ENCODE data around the gene HCN4. TPM values are rescaled to one million over a fixed set of nuclear protein-coding genes. Genes with fewer than 3 reads are reported as not detected.

The HCN4 gene
- total RNA-seq, 3 donors from 2014 or later: 0.14 to 0.23 (median 0.19) TPM

DNA sequence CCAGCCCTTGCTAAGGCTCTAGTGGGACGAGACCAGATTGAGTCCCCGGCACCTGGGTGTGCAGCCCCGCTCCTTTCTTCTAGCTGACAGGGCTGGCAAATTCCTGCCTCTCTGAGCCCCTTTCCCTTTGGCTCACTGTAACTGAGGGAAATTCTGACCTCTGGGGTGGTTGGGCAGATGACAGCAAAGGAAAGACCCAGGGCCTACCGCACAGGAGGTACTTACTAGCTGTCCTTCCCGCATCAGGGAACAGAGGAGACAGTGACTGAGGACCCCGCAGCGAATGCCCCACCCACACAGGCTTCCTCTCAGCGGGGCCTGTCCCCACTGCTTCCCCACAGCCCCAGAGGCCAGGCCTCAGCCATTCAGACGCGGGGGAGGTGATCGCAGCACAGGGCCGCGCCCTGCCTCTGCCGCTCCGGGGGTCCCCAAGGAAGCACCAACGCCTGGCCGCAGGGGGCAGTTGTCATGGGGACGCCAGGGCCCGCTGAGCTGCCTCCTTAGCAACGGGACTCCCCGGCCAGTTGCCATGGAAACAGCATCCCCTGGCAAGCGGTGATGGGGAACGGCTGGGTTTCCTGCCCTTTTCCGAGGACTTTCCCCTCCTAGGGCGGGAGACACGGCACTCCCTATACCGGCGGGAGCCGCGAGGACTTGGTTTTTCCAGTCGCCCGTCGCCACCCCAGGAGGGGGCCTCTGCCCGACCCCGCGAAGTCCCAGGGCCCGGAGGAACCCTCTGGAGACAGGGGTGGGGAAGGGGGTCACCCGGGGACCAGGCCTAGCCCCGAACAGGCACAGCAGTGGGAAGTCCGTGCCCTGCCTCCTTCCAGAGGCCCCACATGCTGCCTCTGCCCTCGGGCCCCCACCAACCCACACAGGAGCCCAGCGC lies 50.1 kb downstream of the HCN4 start:
- H3K4me1 ChIP-seq (ENCODE audit: low read depth): no peaks in the 10 kb centered on the region
- H3K36me3 ChIP-seq (ENCODE audit: low read depth): no peaks in the 10 kb centered on the region
- DNase-seq (no peak), ATAC-seq (peak; percentile 35)
- no peaks in the 10 kb centered on the region for H3K9me3 ChIP-seq
- TF ChIP-seq, protein P1, sequence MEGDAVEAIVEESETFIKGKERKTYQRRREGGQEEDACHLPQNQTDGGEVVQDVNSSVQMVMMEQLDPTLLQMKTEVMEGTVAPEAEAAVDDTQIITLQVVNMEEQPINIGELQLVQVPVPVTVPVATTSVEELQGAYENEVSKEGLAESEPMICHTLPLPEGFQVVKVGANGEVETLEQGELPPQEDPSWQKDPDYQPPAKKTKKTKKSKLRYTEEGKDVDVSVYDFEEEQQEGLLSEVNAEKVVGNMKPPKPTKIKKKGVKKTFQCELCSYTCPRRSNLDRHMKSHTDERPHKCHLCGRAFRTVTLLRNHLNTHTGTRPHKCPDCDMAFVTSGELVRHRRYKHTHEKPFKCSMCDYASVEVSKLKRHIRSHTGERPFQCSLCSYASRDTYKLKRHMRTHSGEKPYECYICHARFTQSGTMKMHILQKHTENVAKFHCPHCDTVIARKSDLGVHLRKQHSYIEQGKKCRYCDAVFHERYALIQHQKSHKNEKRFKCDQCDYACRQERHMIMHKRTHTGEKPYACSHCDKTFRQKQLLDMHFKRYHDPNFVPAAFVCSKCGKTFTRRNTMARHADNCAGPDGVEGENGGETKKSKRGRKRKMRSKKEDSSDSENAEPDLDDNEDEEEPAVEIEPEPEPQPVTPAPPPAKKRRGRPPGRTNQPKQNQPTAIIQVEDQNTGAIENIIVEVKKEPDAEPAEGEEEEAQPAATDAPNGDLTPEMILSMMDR (IDR thresholded peaks at IDR 0.05): no peak
- intact Hi-C loops (cut with DNase I, micrococcal nuclease): no loop called here
- no peak overlapping the region for H3K4me3 ChIP-seq

DNA sequence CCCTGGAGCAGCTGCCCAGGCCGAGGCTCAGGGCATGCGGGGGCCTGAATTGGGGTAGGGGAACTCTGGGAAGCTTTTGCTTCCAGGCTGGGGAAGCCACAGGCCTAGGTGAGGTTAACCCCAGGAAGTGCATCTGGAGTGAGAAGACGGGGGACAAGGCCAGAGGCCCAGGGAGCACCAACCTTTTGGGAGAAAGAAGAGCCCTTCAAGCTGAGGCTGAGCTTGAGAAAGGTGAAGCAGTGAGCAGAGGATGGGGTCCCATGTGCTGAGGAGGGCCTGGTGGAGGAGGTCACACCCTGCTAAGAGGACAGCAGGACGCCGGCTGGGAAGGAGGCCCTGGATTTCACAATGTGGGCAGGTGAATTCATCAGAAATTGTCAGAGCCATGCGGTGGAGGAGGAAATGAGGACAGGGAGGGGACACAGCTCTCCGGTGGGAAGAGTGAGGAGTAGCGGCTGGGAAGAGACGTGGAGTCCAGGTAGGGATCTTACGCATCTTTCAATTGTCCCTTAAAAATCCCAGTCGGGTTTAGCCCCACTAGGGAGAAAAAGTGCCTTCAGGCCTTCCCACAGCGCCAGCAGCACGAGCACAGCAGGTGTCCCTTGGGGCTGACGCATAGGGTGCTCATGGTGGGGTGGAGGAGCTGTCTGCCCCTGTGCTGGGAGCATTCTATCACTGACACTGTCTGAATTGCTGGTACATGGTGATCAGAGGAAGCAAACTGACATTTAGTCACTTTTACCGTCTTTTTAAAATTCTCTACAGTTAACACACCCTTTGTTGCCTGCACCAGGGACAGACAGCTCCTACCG lies 50.9 kb downstream of the HCN4 start:
- H3K36me3 ChIP-seq (ENCODE audit: low read depth): no peaks in the 10 kb centered on the region
- H3K4me1 ChIP-seq (ENCODE audit: low read depth): no peaks in the 10 kb centered on the region
- H3K4me3 ChIP-seq: no peak overlapping the region
- ATAC-seq (no peak), DNase-seq (no peak)
- intact Hi-C loops (cut with DNase I, micrococcal nuclease): no loop called here
- TF ChIP-seq, protein P1 (IDR thresholded peaks at IDR 0.05): no peak
- H3K9me3 ChIP-seq: no peaks in the 10 kb centered on the region

DNA sequence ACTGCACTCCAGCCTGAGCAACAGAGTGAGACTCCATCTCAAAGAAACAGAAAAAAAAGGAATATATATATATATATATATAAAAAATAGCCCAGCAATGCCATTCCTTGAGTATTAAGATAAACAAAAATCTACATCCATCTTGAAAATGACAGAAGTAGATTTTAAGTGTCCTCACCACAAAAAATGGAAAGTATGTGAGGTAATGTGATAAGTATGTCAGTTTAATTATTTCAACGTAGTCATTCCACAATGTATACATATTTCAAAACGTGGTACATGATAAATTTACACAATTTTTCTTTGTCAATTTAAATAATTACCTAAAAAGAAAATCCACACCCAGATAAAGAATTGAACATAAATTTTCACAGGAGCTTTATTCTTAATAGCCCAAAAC lies 54.9 kb downstream of the HCN4 start:
- intact Hi-C loops (cut with DNase I, micrococcal nuclease): no loop called here
- DNase-seq: no peak
- ATAC-seq: no peak

DNA sequence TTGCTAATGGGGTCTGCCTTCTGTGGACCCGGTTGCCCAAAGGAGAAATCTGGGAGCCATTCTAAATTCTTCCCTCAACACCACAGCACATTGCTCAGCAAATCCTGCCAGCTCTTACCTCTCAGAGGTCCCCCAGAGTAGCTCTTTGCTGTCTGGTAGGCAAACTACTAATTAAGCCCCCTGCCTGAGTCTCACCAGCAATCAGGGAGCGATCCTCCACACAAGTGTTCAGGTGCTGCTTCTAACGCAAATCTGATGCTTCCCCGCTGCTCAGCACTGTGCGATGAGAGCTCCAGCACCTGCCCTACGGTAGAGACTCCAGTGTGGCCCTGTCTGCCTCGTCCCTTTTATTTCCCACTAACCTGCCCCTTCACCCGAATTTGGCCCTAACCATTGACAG lies 60.5 kb downstream of the HCN4 start:
- ATAC-seq: no peak
- intact Hi-C loops (cut with DNase I, micrococcal nuclease): no loop called here
- Histone ChIP-seq H3K4me1 (ENCODE audit: low read depth) (no peaks in the 10 kb centered on the region), H3K9me3 (no peaks in the 10 kb centered on the region), H3K4me3 (no peak overlapping the region), H3K36me3 (ENCODE audit: low read depth) (peaks cover 3% of the 10 kb centered on the region)
- TF ChIP-seq, protein P1 (IDR thresholded peaks at IDR 0.05): no peak
- no peak for DNase-seq

More for the DNA sequence above, 54.9 kb downstream of the HCN4 start:
- Histone ChIP-seq H3K4me3 (no peak overlapping the region), H3K9me3 (no peaks in the 10 kb centered on the region), H3K4me1 (ENCODE audit: low read depth) (no peaks in the 10 kb centered on the region), H3K36me3 (ENCODE audit: low read depth) (no peaks in the 10 kb centered on the region)
- TF ChIP-seq, protein P1 (IDR thresholded peaks at IDR 0.05): no peak

DNA sequence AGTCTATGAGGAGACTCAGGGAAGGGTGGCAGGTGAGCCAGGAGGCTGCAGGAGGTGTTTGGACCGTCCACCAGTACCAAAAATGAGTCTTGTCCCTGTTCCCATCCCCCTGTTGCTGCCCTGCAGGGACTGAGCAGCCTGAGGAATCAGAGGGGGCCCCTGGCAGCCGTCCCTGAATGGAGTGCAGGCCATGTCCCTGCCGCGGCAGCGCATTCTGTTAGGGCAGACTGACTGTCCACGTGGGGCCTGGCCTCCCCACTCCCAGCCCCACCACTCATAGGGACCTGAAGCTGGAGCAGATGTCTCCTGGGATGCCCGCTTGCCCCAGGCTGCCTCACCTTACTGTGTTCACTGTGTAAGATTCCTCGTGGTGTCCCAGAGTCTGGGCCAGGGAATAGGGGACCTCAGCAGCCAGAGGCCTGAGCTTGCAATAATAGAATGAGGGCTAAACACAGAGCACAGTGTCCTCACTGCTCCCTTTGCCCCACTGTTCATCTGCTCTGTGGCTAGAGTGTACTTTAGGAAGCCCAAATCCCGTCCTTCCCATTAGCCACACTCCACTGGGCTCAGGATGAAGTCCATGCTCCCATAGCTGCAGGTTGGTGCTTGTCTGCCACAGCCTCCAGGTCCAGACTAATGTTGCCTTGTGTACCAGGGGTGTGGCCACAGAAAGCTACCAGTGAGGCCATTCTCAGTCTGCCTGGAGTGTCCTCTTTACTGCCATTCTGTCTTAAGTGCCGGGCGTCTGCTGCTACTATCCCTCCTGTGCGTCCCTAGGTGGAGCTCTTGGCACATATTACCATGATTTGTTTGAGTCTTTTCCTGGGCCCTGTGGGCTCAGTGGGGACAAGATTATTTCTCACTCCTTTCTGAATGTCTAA lies 63.2 kb downstream of the HCN4 start:
- intact Hi-C loops (cut with DNase I, micrococcal nuclease): no loop called here
- H3K9me3 ChIP-seq: no peaks in the 10 kb centered on the region
- DNase-seq (peak in 1 of 3 donors; percentile 56), ATAC-seq (peak; percentile 84)
- H3K4me1 ChIP-seq (ENCODE audit: low read depth): no peaks in the 10 kb centered on the region
- H3K36me3 ChIP-seq (ENCODE audit: low read depth): peaks cover 3% of the 10 kb centered on the region
- no peak overlapping the region for H3K4me3 ChIP-seq
- TF ChIP-seq, protein P1 (IDR thresholded peaks at IDR 0.05): no peak

All from mucosa of descending colon (tissue), 3 donors.